HepG2 (cell line): ENCODE data around the gene SORBS2. TPM values are rescaled to one million over a fixed set of nuclear protein-coding genes. Genes with fewer than 3 reads are reported as not detected.

Experiments used
- ATAC-seq: fragments of 200-7000 bp; cut with Tn5 transposase; 3 replicates; pipeline ENCODE4 v1.9.1; 2020; ENCODE audit warnings: mild to moderate bottlenecking, moderate library complexity
- BruUV-seq: library from RNA; stranded (reverse); fragments of 400-500 nt; replicated peaks from 2 replicates; lab custom pipeline; 2021; lab: Mats Ljungman, UMichigan
- CTCF ChIA-PET: fragments of 300-600 bp; formaldehyde crosslinking; extraction: SDS; loops from one replicate; lab custom pipeline; 2021; ENCODE audit warnings: low total read pairs, inconsistent platforms, low intra/inter-chr PET ratio; lab: Yijun Ruan, JAX
- POLR2A ChIA-PET: fragments of 350-600 bp; sonication (Branson Sonifier 250); formaldehyde crosslinking; loops from one replicate; lab custom pipeline; 2020; ENCODE audit warnings: antibody characterized with exemption, inconsistent platforms; lab: Yijun Ruan, JAX
- DNase-seq: peaks from one replicate; pipeline ENCODE4 v3.0.0-alpha.2; 2015; ENCODE audit warnings: low spot score
- FAIRE-seq: peaks from 3 replicates; lab custom pipeline; 2011; peaks lifted over from hg19 to GRCh38; lab: Jason Lieb, UNC
- H2AFZ ChIP-seq: one replicate; pipeline ENCODE4 v1.6.1; 2011; ENCODE audit warnings: low read length, inconsistent platforms
- H3K27ac ChIP-seq: fragments of 300-600 bp; 3 replicates; pipeline ENCODE4 v1.8.0; 2011; ENCODE audit warnings: mixed run types, mild to moderate bottlenecking, mixed read lengths, low read length, inconsistent platforms; ENCODE audit not compliant: insufficient read depth; ENCODE audit errors: extremely low read length
- H3K27me3 ChIP-seq, 2 experiments: fragments of 200-600 bp in 1 of 2; 2 replicates in 1 of 2; 3 replicates in 1 of 2; pipeline versions ENCODE4 v1.6.0 to v1.8.0; 2011; ENCODE audit warnings: low read length in 2 of 2, mild to moderate bottlenecking in 2 of 2, moderate library complexity in 2 of 2, inconsistent platforms in 1 of 2; ENCODE audit not compliant: insufficient read depth in 2 of 2, control insufficient read depth in 1 of 2
- H3K36me3 ChIP-seq, 2 experiments: fragments of 200-600 bp in 1 of 2; replicated peaks in 1 of 2; 2 replicates in 1 of 2; 3 replicates in 1 of 2; pipeline versions ENCODE4 v1.5.1 to v1.8.0; 2011; ENCODE audit warnings: low read length in 2 of 2, inconsistent platforms in 1 of 2; ENCODE audit not compliant: insufficient read depth in 2 of 2, control insufficient read depth in 1 of 2
- H3K4me1 ChIP-seq: 2 replicates; pipeline ENCODE4 v1.5.1; 2012; ENCODE audit warnings: low read length, inconsistent platforms; ENCODE audit not compliant: insufficient read depth
- H3K4me2 ChIP-seq: 2 replicates; pipeline ENCODE4 v1.6.0; 2011; ENCODE audit warnings: low read depth, low read length, inconsistent platforms
- H3K4me3 ChIP-seq, 3 experiments: fragments of 200-600 bp in 1 of 3; sonication (generic), shearing (Covaris generic) in 1 of 3; replicated peaks in 1 of 3; 2 replicates each; pipeline ENCODE4 v1.5.1; 2011 to 2016; ENCODE audit warnings: low read length in 3 of 3, inconsistent platforms in 2 of 3, low read depth in 2 of 3, mild to moderate bottlenecking in 2 of 3, control low read depth in 1 of 3, mixed read lengths in 1 of 3; ENCODE audit not compliant: insufficient read depth in 1 of 3
- H3K79me2 ChIP-seq: one replicate; pipeline ENCODE4 v1.6.1; 2011; ENCODE audit warnings: low read length, inconsistent platforms; ENCODE audit not compliant: insufficient read depth
- H3K9ac ChIP-seq: 2 replicates; pipeline ENCODE4 v1.6.0; 2011; ENCODE audit warnings: mild to moderate bottlenecking, low read depth, low read length, inconsistent platforms; ENCODE audit not compliant: insufficient read depth
- H3K9me3 ChIP-seq: 2 replicates; pipeline ENCODE4 v1.5.1; 2012; ENCODE audit warnings: mild to moderate bottlenecking, low read length
- H4K20me1 ChIP-seq: 2 replicates; pipeline ENCODE4 v1.6.0; 2011; ENCODE audit warnings: inconsistent platforms, mild to moderate bottlenecking, low read length, moderate library complexity; ENCODE audit not compliant: insufficient read depth
- SYNCRIP ChIP-seq: fragments of 200-400 bp; formaldehyde crosslinking; IDR thresholded peaks from 2 replicates; pipeline ENCODE4 v1.6.1; 2018; ENCODE audit warnings: mild to moderate bottlenecking, low read depth, low read length; ENCODE audit not compliant: insufficient read depth
- ZNF713 ChIP-seq: sonication (generic); formaldehyde crosslinking; IDR thresholded peaks from 2 replicates; pipeline ENCODE4 v1.4.0; 2020; ENCODE audit warnings: mild to moderate bottlenecking, missing genetic modification reagents
- WGBS: methylation state at CpG from one replicate; pipeline ENCODE4 v1.1.6; 2017; ENCODE audit warnings: low lambda C conversion rate; 5-methylcytosine and 5-hydroxymethylcytosine counted together
- in situ Hi-C: cut with HindIII; loops from 2 replicates; pipeline ENCODE4 v1.10.0; 2017; ENCODE audit warnings: low pct_unique_long_range_greater_than_20kb; ENCODE audit not compliant: extremely low pct_ligation_motif_present
- intact Hi-C: fragments of 100-400 bp; cut with micrococcal nuclease; formaldehyde crosslinking; loops from one replicate; pipeline ENCODE4 v1.10.0; 2022; ENCODE audit not compliant: unreplicated experiment
- polyA plus RNA-seq, 8 experiments: library from polyadenylated mRNA; depleted of rRNA in 3 of 8; stranded (reverse) in 7 of 8; unstranded in 1 of 8; fragments of >200 nt; fragmentation: Illumina TruSeq in 4 of 8; extraction: Trizol in 4 of 8; gene quantifications; 2 replicates each; pipeline versions ENCODE4 v1.2.1 to v1.2.3, GENCODE V29; 2011 to 2016; ENCODE audit warnings: low read depth in 4 of 8, missing spikeins in 1 of 8, mixed read lengths in 1 of 8; ENCODE audit not compliant: insufficient read depth in 1 of 8
- total RNA-seq, 5 experiments: library from RNA; depleted of rRNA; stranded (reverse); fragments of >200 nt; fragmentation: Illumina TruSeq; extraction: Trizol; gene quantifications; 2 replicates each; pipeline ENCODE4 v1.2.3, GENCODE V29; 2016; ENCODE audit warnings: low read depth in 1 of 5
- TF ChIP-seq, protein P1 (sequence below): sonication (generic); formaldehyde crosslinking; IDR thresholded peaks from 2 replicates; pipeline ENCODE4 v1.5.0; 2020; ENCODE audit warnings: mild to moderate bottlenecking, missing genetic modification reagents
- TF ChIP-seq, protein P2 (sequence below): sonication (generic); formaldehyde crosslinking; IDR thresholded peaks from 2 replicates; pipeline ENCODE4 v1.5.1; 2020; ENCODE audit warnings: mild to moderate bottlenecking, missing genetic modification reagents, borderline replicate concordance
- TF ChIP-seq, protein P3 (sequence below): sonication (generic); formaldehyde crosslinking; IDR thresholded peaks from 2 replicates; pipeline ENCODE4 v1.8.1; 2023; ENCODE audit warnings: mild to moderate bottlenecking, moderate library complexity, missing genetic modification reagents

SORBS2 gene
- total and polyA plus RNA-seq, 2 of the 13 experiments (the other 11 are each of a cell fraction or from before 2014, with no cell fraction given), result 25.0 to 80.5 TPM

DNA sequence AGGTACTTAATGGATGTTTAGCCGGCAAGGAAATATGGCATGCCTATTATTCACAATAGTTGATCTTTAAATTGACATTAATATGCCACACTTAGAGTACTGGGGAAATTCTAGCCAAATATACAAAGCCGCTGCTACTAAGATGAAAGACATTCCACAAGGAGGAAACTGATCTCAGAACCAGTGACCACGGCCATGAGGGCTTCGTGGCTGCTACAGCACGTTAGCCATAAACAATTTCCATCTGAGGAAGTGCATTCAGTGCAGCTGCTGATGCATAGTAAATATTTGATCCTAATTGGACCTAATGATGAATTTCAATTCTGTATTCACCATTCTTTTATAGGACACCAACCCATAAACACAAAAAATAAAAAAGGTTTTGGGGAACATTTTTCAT is 59.1 kb downstream of the SORBS2 start:
- Histone ChIP-seq H3K79me2 (peaks cover 23% of the 10 kb centered on the region), H3K4me2 (no peak overlapping the region), H2AFZ (no peak overlapping the region), H3K36me3 (peaks cover 2 to 11% of the 10 kb centered on the region in 2 experiments; a peak in 4 of 5 replicates), H3K9me3 (no peaks in the 10 kb centered on the region), H3K9ac (no peak overlapping the region), H3K27ac (no peak overlapping the region), H3K4me3 (no peak overlapping the region), H4K20me1 (no peaks in the 10 kb centered on the region), H3K4me1 (no peaks in the 10 kb centered on the region), H3K27me3 (no peaks in the 10 kb centered on the region)
- ATAC-seq (no peak), DNase-seq (no peak), FAIRE-seq (no peak)
- intact Hi-C loops (no loop called here), in situ Hi-C loops (no loop called here)
- ChIA-PET CTCF (no interaction called here), POLR2A (no interaction called here)
- 96% methylated on average over 5 of the region's 5 CpGs for WGBS
- BruUV-seq, result no TSS peak
- TF ChIP-seq, protein P1, sequence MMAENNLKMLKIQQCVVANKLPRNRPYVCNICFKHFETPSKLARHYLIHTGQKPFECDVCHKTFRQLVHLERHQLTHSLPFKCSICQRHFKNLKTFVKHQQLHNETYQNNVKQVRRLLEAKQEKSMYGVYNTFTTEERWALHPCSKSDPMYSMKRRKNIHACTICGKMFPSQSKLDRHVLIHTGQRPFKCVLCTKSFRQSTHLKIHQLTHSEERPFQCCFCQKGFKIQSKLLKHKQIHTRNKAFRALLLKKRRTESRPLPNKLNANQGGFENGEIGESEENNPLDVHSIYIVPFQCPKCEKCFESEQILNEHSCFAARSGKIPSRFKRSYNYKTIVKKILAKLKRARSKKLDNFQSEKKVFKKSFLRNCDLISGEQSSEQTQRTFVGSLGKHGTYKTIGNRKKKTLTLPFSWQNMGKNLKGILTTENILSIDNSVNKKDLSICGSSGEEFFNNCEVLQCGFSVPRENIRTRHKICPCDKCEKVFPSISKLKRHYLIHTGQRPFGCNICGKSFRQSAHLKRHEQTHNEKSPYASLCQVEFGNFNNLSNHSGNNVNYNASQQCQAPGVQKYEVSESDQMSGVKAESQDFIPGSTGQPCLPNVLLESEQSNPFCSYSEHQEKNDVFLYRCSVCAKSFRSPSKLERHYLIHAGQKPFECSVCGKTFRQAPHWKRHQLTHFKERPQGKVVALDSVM, result no peak
- TF ChIP-seq, protein P2, sequence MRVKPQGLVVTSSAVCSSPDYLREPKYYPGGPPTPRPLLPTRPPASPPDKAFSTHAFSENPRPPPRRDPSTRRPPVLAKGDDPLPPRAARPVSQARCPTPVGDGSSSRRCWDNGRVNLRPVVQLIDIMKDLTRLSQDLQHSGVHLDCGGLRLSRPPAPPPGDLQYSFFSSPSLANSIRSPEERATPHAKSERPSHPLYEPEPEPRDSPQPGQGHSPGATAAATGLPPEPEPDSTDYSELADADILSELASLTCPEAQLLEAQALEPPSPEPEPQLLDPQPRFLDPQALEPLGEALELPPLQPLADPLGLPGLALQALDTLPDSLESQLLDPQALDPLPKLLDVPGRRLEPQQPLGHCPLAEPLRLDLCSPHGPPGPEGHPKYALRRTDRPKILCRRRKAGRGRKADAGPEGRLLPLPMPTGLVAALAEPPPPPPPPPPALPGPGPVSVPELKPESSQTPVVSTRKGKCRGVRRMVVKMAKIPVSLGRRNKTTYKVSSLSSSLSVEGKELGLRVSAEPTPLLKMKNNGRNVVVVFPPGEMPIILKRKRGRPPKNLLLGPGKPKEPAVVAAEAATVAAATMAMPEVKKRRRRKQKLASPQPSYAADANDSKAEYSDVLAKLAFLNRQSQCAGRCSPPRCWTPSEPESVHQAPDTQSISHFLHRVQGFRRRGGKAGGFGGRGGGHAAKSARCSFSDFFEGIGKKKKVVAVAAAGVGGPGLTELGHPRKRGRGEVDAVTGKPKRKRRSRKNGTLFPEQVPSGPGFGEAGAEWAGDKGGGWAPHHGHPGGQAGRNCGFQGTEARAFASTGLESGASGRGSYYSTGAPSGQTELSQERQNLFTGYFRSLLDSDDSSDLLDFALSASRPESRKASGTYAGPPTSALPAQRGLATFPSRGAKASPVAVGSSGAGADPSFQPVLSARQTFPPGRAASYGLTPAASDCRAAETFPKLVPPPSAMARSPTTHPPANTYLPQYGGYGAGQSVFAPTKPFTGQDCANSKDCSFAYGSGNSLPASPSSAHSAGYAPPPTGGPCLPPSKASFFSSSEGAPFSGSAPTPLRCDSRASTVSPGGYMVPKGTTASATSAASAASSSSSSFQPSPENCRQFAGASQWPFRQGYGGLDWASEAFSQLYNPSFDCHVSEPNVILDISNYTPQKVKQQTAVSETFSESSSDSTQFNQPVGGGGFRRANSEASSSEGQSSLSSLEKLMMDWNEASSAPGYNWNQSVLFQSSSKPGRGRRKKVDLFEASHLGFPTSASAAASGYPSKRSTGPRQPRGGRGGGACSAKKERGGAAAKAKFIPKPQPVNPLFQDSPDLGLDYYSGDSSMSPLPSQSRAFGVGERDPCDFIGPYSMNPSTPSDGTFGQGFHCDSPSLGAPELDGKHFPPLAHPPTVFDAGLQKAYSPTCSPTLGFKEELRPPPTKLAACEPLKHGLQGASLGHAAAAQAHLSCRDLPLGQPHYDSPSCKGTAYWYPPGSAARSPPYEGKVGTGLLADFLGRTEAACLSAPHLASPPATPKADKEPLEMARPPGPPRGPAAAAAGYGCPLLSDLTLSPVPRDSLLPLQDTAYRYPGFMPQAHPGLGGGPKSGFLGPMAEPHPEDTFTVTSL, result no peak
- no peak for TF ChIP-seq SYNCRIP
- no peak for TF ChIP-seq ZNF713
- TF ChIP-seq, protein P3, sequence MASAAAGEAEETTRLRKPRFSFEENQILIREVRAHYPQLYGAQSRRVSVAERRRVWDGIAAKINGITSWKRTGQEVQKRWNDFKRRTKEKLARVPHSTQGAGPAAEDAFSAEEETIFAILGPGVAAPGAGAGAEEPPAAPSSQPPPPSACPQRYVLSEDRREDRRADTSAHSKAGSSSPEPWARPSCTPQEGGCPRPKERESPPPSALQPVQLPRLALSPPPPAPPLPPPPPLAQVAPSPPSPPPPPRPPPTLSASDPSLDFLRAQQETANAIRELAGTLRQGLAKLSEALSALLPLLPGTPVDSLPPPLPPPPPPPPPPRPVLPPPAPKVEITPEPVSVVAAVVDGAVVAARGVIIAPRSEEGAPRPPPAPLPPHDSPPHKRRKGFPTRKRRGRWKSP (CRISPR knock-in tag), result no peak
